Small intestine (tissue), 7 donors: ENCODE results near the gene PXDN. TPM values are rescaled to one million over a fixed set of nuclear protein-coding genes. Genes with fewer than 3 reads are reported as not detected.

Experiments
- DNase-seq, 2 donors: peaks; one replicate each; pipeline versions ENCODE4 v3.0.0 to v3.0.0-alpha.2; 2013
- FAIRE-seq: peaks from 2 replicates; lab custom pipeline; 2012; peaks lifted over from hg19 to GRCh38; lab: Jason Lieb, UNC
- H3K27ac ChIP-seq, 3 donors: one replicate each; pipeline ENCODE4 v1.5.1; 2013; ENCODE audit warnings: low read length in 2 of 3, mild to moderate bottlenecking in 2 of 3, control low read depth in 1 of 3, inconsistent platforms in 1 of 3, low read depth in 1 of 3, moderate library complexity in 1 of 3
- H3K27me3 ChIP-seq, 3 donors: one replicate each; pipeline ENCODE4 v1.6.1; 2013; ENCODE audit warnings: low read length in 3 of 3, inconsistent platforms in 1 of 3; ENCODE audit not compliant: control insufficient read depth in 3 of 3, insufficient read depth in 3 of 3
- H3K36me3 ChIP-seq, 3 donors: one replicate each; pipeline ENCODE4 v1.6.1; 2013; ENCODE audit warnings: low read length in 3 of 3, inconsistent platforms in 1 of 3, low read depth in 1 of 3, mild to moderate bottlenecking in 1 of 3, moderate library complexity in 1 of 3; ENCODE audit not compliant: control insufficient read depth in 3 of 3, insufficient read depth in 2 of 3
- H3K4me1 ChIP-seq, 3 donors: one replicate each; pipeline ENCODE4 v1.6.1; 2013; ENCODE audit warnings: low read length in 2 of 3, inconsistent platforms in 1 of 3, low read depth in 1 of 3, mild to moderate bottlenecking in 1 of 3, moderate library complexity in 1 of 3; ENCODE audit not compliant: control insufficient read depth in 3 of 3, insufficient read depth in 2 of 3
- H3K4me3 ChIP-seq, 3 donors: one replicate each; pipeline ENCODE4 v1.5.1; 2013; ENCODE audit warnings: low read length in 3 of 3, control low read depth in 1 of 3, inconsistent platforms in 1 of 3, low read depth in 1 of 3, mild to moderate bottlenecking in 1 of 3, moderate library complexity in 1 of 3
- H3K9me3 ChIP-seq, 2 donors: one replicate each; pipeline ENCODE4 v1.6.1; 2013; ENCODE audit warnings: low read depth in 1 of 2, low read length in 1 of 2; ENCODE audit not compliant: control insufficient read depth in 2 of 2, insufficient read depth in 1 of 2
- WGBS, 3 donors: extraction: QIAGEN DNeasy Blood & Tissue Kit; methylation state at CpG; one replicate each; pipeline ENCODE4 v1.1.7; 2013; 5-methylcytosine and 5-hydroxymethylcytosine counted together
- polyA plus RNA-seq, 4 donors: library from polyadenylated mRNA; stranded (reverse) in 3 of 4; unstranded in 1 of 4; fragments of 200-250 nt in 3 of 4; fragments of 120-200 nt in 1 of 4; gene quantifications; one replicate each; pipeline versions ENCODE4 v1.2.1 to v1.2.3, GENCODE V29; 2013
- donor health status: healthy with polysubstance abuse.
- donor health status: control.
- donor health status: control.
- donor health status: Bipolar disorder and iron deficiency.
- donor health status: healthy.

The PXDN gene
- polyA plus RNA-seq, 4 donors, result 0.81 to 38.9 (median 6.6) TPM

- Histone ChIP-seq H3K4me1 (no peaks in the 10 kb centered on the region), H3K27me3 (no peaks in the 10 kb centered on the region), H3K9me3 (no peaks in the 10 kb centered on the region), H3K36me3 (no peaks in the 10 kb centered on the region), H3K27ac (no peak overlapping the region), H3K4me3 (no peak overlapping the region)
- DNase-seq (no peak), FAIRE-seq (no peak)
- 72 to 81% (median 75%) methylated on average over 8 of the region's 8 CpGs for WGBS, 3 donors
Measured at GRCh38 chr2:1772471-1773267, 28.4 kb upstream of the PXDN start.

- no peaks in the 10 kb centered on the region for H3K27me3 ChIP-seq
- no peaks in the 10 kb centered on the region for H3K4me1 ChIP-seq
- H3K9me3 ChIP-seq, result no peaks in the 10 kb centered on the region
- no peaks in the 10 kb centered on the region for H3K36me3 ChIP-seq
- H3K27ac ChIP-seq, result no peak overlapping the region
- DNase-seq (no peak), FAIRE-seq (no peak)
- 59 to 69% (median 66%) methylated on average over 3 of the region's 3 CpGs for WGBS, 3 donors
- no peak overlapping the region for H3K4me3 ChIP-seq
Measured at GRCh38 chr2:1771626-1772280, 27.4 kb upstream of the PXDN start.

GRCh38 chr2:1770566-1771380, 26.5 kb upstream of the PXDN start:
- Histone ChIP-seq H3K36me3 (no peaks in the 10 kb centered on the region), H3K4me1 (no peaks in the 10 kb centered on the region), H3K9me3 (no peaks in the 10 kb centered on the region), H3K27ac (no peak overlapping the region), H3K27me3 (no peaks in the 10 kb centered on the region), H3K4me3 (no peak overlapping the region)
- WGBS, 3 donors, result 90 to 93% (median 91%) methylated on average over 22 to 23 of the region's 23 CpGs
- no peak for DNase-seq
- no peak for FAIRE-seq

GRCh38 chr2:1769703-1770422, 25.5 kb upstream of the PXDN start:
- 43 to 47% (median 44%) methylated on average over 13 of the region's 13 CpGs for WGBS, 3 donors
- no peaks in the 10 kb centered on the region for H3K9me3 ChIP-seq
- no peak overlapping the region for H3K27ac ChIP-seq
- DNase-seq, result peak; percentile 66 to 88
- no peak overlapping the region for H3K4me3 ChIP-seq
- FAIRE-seq, result no peak
- no peaks in the 10 kb centered on the region for H3K4me1 ChIP-seq
- H3K36me3 ChIP-seq, result no peaks in the 10 kb centered on the region
- no peaks in the 10 kb centered on the region for H3K27me3 ChIP-seq

GRCh38 chr2:1767939-1768691, 23.8 kb upstream of the PXDN start:
- H3K4me1 ChIP-seq, result no peaks in the 10 kb centered on the region
- no peaks in the 10 kb centered on the region for H3K9me3 ChIP-seq
- no peaks in the 10 kb centered on the region for H3K27me3 ChIP-seq
- H3K4me3 ChIP-seq, result no peak overlapping the region
- DNase-seq (no peak), FAIRE-seq (no peak)
- 90 to 92% (median 91%) methylated on average over 23 of the region's 23 CpGs for WGBS, 3 donors
- H3K27ac ChIP-seq, result no peak overlapping the region
- H3K36me3 ChIP-seq, result no peaks in the 10 kb centered on the region

- no peak overlapping the region for H3K4me3 ChIP-seq
- no peaks in the 10 kb centered on the region for H3K4me1 ChIP-seq
- no peaks in the 10 kb centered on the region for H3K27me3 ChIP-seq
- no peaks in the 10 kb centered on the region for H3K36me3 ChIP-seq
- H3K9me3 ChIP-seq, result no peaks in the 10 kb centered on the region
- FAIRE-seq (no peak), DNase-seq (no peak)
- WGBS, 3 donors, result 76 to 83% (median 80%) methylated on average over 26 to 30 of the region's 30 CpGs
- H3K27ac ChIP-seq, result no peak overlapping the region
Measured at GRCh38 chr2:1766851-1767811, 22.8 kb upstream of the PXDN start.

- H3K9me3 ChIP-seq, result no peaks in the 10 kb centered on the region
- WGBS, 3 donors, result 57 to 83% (median 66%) methylated on average over 6 of the region's 6 CpGs
- DNase-seq, result no peak
- no peak overlapping the region for H3K4me3 ChIP-seq
- no peak for FAIRE-seq
- no peak overlapping the region for H3K27ac ChIP-seq
- H3K4me1 ChIP-seq, result no peaks in the 10 kb centered on the region
- no peaks in the 10 kb centered on the region for H3K27me3 ChIP-seq
- H3K36me3 ChIP-seq, result no peaks in the 10 kb centered on the region
Measured at GRCh38 chr2:1766425-1766824, 22.1 kb upstream of the PXDN start.
